ENCODE results near the gene ARVCF. TPM values are rescaled to one million over a fixed set of nuclear protein-coding genes. Genes with fewer than 3 reads are reported as not detected.

ARVCF gene
- total and polyA plus RNA-seq, 9 of the 15 experiments (the other 6 are each of a cell fraction or from before 2014, with no cell fraction given): 0.03 to 97.4 (median 15.6) TPM

GRCh38 chr22:19972251-19972650 lies 44.4 kb downstream of the ARVCF start:
- ATAC-seq (no peak), DNase-seq (ENCODE audit: extremely low read depth in 1 of 4, low spot score in 3 of 4) (no peak), FAIRE-seq (no peak)
- in situ Hi-C loops (cut with MboI): loop anchor here (5.0 kb wide), 3 partner anchors 40 to 155 kb away; no protein-coding TSS in a partner anchor
- H3K9me3 ChIP-seq (replicated peaks; ENCODE audit: control insufficient read depth, insufficient read depth, low read depth, low read length): no peaks in the 10 kb centered on the region
- H3K4me1 ChIP-seq (replicated peaks in 1 of 2; ENCODE audit: control insufficient read depth in 2 of 2, insufficient read depth in 2 of 2, low read length in 2 of 2): peaks cover 18 to 86% of the 10 kb centered on the region in 2 experiments
- POLR2A ChIA-PET: interaction anchor here (0.8 to 13.7 kb wide), 15 partner anchors 12 to 256 kb away, joined by 3 to 115 read pairs (median 4); partner anchors contain the start of genes DGCR8, RANBP1, TANGO2 and TRMT2A
- CTCF ChIA-PET (ENCODE audit: low intra/inter-chr PET ratio): interaction anchor here (1.1 to 4.2 kb wide), 4 partner anchors 40 to 158 kb away, joined by 3 to 109 read pairs (median 55); partner anchors contain the start of gene ZDHHC8
- H2AFZ ChIP-seq (ENCODE audit: low read depth, low read length): no peak overlapping the region
- H3K27ac ChIP-seq (ENCODE audit: extremely low read depth, low read depth, low read length): no peak overlapping the region
- peaks cover 46% of the 10 kb centered on the region for H4K20me1 ChIP-seq (replicated peaks; ENCODE audit: control insufficient read depth, insufficient read depth, low read length)
- peak overlapping the region in 1 of 2 experiments; percentile 59; a peak in 2 of 4 replicates for H3K9ac ChIP-seq (ENCODE audit: insufficient read depth in 1 of 2, low read depth in 2 of 2, low read length in 2 of 2)
- H3K4me2 ChIP-seq (ENCODE audit: insufficient read depth, low read length): no peak overlapping the region
- H3K36me3 ChIP-seq (ENCODE audit: control insufficient read depth, insufficient read depth, low read length): peaks cover 56% of the 10 kb centered on the region; the same call in 2 of the 3 replicates
- BruUV-seq (replicated peaks): no TSS peak
- H3K4me3 ChIP-seq: no peak overlapping the region
- intact Hi-C loops (cut with micrococcal nuclease): loop anchor here (10.0 kb wide), 2 partner anchors 263 to 323 kb away; no protein-coding TSS in a partner anchor
- H3K79me2 ChIP-seq (ENCODE audit: control insufficient read depth, insufficient read depth, low read length): no peaks in the 10 kb centered on the region
- peaks cover 21% of the 10 kb centered on the region for H3K9me1 ChIP-seq (ENCODE audit: control insufficient read depth, insufficient read depth, low read length)
- H3K27me3 ChIP-seq (ENCODE audit: control insufficient read depth in 2 of 2, insufficient read depth in 2 of 2, low read length in 2 of 2): no peaks in the 10 kb centered on the region
- 94% methylated on average over 9 of the region's 9 CpGs for WGBS (ENCODE audit: insufficient coverage, low coverage, missing lambda C conversion rate)
- no peak for TF ChIP-seq KHSRP (IDR thresholded peaks at IDR 0.05)
- TF ChIP-seq ZNF830 (CRISPR knock-in tag; IDR thresholded peaks at IDR 0.05): no peak
- no peak for TF ChIP-seq ARHGAP35 (IDR thresholded peaks at IDR 0.05; ENCODE audit: partially characterized antibody)
- TF ChIP-seq TCFL5 (CRISPR knock-in tag; conservative IDR thresholded peaks at IDR 0.05): no peak
- no peak for TF ChIP-seq GMEB1 (CRISPR knock-in tag; IDR thresholded peaks at IDR 0.05)
- TF ChIP-seq GTF3C2 (IDR thresholded peaks at IDR 0.05; ENCODE audit: borderline replicate concordance, extremely low read depth, insufficient read length): no peak
- no peak for TF ChIP-seq MEF2D (tag; conservative IDR thresholded peaks at IDR 0.05; ENCODE audit: low read depth)
- TF ChIP-seq ZNF253 (CRISPR knock-in tag; conservative IDR thresholded peaks at IDR 0.05): no peak
- TF ChIP-seq SUPT5H (IDR thresholded peaks at IDR 0.05): peak; percentile 15; the same call in 1 of the 2 replicates
- TF ChIP-seq POLR2G (IDR thresholded peaks at IDR 0.05; ENCODE audit: low read depth, low read length): peak; percentile 72
- no peak for TF ChIP-seq ZNF324 (CRISPR knock-in tag; IDR thresholded peaks at IDR 0.05)
- TF ChIP-seq ZNF12 (CRISPR knock-in tag; IDR thresholded peaks at IDR 0.05): no peak
- TF ChIP-seq ZBTB34 (CRISPR knock-in tag; IDR thresholded peaks at IDR 0.05): no peak
- no peak for TF ChIP-seq NEUROD1 (IDR thresholded peaks at IDR 0.05; ENCODE audit: borderline replicate concordance, low read depth, low read length, partially characterized antibody)
- TF ChIP-seq ZNF668 (CRISPR knock-in tag; IDR thresholded peaks at IDR 0.05): no peak
- no peak for TF ChIP-seq CBX1 (IDR thresholded peaks at IDR 0.05; ENCODE audit: low read depth)
- TF ChIP-seq MTA3 (IDR thresholded peaks at IDR 0.05; ENCODE audit: borderline replicate concordance): 0 out of 2 replicates have a peak, but pooled peaks have one; percentile 14

All from K562 (cell line).